GM19395 (cell line): ENCODE data around the gene AGAP2.

Experiments used
- ATAC-seq: cut with Tn5 transposase; IDR thresholded peaks from one replicate; pipeline ENCODE4 v1.9.1; 2021; ENCODE audit warnings: mild to moderate bottlenecking, moderate library complexity; ENCODE audit not compliant: unreplicated experiment

AGAP2 gene

GRCh38 chr12:57769594-57769993, 31.1 kb upstream of the AGAP2 start:
- ATAC-seq: no peak

DNA sequence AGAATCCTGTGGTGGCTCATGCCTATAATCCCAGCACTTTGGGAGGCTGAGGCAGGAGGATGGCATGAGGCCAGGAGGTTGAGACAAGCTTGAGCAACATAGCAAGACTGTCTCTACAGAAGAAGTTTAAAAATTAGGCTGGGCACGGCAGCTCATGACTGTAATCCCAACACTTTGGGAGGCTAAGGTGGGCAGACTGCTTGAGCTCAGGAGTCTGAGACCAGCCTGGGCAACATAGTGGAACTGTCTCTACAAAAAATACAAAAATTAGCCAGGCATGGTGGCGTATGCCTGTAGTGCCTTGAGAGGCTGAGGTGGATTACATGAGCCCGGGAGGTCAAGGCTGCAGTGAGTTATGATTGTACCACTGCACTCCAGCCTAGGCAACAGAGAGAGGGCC, 29.3 kb upstream of the AGAP2 start:
- ATAC-seq: no peak

DNA sequence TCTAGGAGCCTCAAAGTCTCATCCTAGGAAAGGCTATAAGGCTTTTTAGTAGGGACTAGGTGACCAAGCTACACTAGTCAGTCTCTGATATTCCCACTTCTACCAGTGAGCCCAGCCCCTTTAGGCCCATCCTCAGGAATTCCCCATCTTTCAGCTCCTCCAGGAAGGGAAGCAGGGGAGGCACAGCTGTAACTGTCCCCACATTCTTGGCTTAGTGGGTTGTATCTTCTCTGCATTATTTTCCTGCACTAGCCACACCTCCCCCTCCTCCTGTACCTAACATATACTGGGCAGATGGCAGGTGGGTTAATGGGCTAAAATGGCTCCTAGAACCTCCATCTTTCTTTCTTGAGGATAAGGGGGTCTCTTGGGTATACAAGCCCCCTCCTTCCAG, 28.8 kb upstream of the AGAP2 start:
- no peak for ATAC-seq

DNA sequence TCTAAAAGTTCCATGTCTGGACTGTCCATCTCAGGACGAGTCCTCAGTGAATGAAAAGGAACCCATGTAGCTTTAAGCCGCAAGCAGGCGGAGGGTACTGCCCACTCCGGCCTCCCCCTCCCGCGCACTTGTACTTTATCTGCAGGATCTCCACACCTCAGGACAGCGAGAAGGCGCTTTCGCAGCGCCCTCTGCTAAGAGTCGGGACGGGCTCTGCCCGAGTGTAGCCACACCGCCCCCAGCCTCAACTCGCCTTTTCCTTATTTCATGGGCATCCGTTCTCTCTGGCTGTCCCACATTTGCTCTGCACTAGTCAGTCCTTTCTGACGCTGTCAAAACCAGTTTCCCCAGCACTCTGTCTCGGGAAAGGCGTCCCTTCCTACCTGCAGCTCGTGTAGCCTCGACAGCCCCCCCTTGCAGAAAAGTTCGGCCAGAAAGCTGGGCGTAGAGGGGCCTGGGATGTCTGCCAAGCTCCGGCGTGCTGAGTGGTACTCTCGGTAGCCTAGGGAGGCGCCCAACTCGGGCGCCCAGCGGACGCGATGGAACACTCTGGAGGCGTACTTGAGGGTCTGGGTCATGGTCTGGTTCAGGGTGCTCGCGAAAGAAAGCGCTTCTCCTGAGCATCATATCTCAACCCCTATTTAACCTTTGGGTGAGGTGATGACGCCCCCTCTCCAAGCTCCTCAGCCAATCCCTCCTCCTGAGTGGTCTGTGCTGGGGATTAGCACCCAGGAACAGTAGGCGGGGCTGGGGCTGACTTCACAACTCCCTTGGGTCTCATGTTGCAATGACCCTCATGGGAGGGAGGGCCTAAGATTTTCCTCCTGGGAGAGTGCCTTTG, 28.1 kb upstream of the AGAP2 start, which contains the start of gene CYP27B1:
Gene CYP27B1 (minus strand): TSS at position 615 of the 841 bp plus-strand sequence. CDS start 37 bp downstream, at position 578.
- no peak for ATAC-seq

DNA sequence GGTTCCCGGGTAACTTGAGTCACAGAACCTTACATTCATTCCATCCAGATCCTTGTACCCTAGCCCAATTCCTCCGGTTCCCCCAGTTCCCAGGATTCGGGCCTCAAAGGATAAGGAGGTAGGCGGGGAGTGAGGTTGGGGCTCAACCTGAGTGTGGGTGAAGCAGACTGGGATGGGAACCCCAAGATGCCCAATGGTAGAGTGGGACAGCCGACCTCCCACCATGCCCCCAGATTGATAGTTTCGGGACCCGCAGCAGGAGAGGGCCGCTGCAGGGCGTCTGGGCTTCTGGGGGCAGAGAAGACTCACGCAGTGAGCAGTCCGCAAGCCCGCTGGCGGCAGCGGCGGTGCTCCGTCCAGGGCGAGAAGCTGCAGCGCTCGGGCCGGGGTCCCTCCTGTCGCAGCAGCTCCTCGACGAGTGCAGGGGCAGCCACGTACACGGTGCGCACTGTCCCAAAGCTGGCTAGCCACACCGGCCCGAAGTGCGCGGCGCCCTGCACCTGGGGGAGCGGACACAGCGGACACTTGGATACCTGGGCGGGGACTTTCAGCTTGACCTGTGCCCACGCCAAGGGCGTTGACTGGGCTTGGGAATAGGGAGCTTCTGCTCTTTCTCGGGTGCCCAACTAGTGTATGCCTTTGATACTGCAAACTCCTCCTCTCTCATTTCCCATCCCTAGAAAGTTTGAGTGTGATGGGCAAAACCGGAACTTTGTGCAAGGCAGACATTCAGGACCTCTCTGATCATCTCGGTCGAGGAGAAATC, 27.3 kb upstream of the AGAP2 start:
- ATAC-seq: no peak

DNA sequence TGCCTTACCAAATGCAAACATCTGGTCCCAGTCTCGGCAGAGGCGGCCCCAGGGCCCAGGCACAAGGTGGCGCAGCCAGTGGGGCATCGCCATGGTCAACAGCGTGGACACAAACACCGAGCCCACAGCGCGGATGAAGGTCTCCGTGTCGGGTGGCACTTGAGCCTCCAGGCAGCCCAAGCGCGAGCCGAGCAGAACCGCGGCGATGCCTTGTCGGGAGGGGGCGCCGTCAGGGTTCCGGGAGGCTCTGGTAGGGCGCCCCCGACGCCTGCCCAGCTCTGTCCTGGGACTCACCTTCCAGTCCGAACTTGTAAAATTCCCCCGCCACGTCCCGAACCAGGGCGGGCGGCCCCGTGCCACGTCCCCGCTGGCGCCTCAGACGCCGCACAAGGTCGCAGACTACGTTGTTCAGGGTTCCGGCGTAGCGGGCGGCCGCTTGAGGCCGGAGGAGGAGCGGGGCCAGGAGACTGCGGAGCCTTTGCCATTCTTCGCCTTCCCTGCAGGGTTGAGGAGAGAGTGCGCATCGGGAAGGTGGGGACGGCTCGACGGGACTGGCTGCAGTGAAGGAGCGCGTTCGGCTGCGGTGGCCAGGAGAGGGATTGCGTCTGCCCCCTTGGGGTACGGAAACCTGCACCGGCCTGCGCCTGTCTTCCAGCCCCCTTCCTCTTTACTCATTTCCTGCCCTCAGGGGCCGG, 26.6 kb upstream of the AGAP2 start:
- ATAC-seq: peak; percentile 63

- peak; percentile 6 for ATAC-seq
These were observed 26.1 kb upstream of the AGAP2 start for GRCh38 chr12:57764662-57765002.

GRCh38 chr12:57763881-57764661, 25.5 kb upstream of the AGAP2 start:
- no peak for ATAC-seq

GRCh38 chr12:57762463-57762862, 23.9 kb upstream of the AGAP2 start:
- ATAC-seq: no peak

DNA sequence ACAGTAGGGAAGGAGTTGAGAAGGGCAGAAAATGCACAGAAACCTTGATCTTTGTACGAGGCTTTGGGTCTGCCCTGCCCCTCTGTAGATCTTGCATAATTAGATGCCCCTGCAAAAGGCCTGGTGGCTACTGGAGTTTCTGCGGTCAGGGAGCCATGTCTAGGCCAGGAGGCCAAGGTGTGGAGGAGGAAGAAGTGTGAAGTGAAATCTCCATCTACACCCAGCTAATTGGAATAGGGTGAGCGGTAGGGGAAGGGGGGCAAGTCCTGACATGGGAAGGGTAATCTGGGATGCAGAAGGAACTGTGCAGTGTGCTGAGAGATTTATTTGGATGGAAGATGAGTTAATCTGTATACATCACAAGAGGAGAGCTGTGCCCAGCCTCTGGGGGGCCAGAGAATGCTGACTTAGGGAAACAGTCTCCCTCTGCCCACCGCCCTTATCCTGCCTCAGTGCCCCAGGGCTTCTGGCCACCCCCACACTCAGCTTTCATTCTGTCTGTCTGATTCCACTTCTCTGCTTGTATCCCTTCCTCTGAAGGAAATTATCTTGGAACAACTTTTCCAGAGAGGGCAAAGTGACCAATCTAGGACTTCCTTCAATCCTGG, 23.0 kb upstream of the AGAP2 start:
- no peak for ATAC-seq

DNA sequence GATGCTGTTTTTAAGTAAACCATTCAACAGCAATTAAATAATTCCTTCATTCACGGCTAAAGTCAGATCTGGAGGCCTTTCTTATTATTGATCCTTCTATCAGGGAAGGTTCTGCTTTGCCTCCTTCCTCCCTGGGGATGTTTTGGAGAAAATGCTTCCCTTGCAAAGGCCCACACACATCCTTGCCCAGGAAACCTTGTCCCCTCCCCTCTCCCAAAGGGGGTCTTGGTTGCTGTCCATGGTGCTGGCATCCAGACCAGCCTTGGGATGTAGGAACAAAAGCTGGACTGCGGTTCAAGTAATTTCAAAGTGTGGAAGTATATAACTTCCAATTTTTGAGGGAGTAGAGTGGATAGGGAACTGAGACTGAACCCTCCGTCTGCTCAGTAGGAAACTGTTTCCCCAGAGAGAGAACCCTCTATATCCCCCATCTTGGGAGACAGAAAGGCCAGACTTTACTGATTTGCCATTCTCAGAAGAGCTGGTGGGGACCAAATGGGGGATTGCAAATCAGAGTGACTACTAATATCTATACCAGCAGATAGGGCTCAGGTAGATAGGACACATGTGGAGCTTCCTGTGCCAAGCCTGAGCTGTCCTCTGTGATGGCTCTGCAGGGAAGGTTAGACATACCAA, 21.9 kb upstream of the AGAP2 start:
- no peak for ATAC-seq

DNA sequence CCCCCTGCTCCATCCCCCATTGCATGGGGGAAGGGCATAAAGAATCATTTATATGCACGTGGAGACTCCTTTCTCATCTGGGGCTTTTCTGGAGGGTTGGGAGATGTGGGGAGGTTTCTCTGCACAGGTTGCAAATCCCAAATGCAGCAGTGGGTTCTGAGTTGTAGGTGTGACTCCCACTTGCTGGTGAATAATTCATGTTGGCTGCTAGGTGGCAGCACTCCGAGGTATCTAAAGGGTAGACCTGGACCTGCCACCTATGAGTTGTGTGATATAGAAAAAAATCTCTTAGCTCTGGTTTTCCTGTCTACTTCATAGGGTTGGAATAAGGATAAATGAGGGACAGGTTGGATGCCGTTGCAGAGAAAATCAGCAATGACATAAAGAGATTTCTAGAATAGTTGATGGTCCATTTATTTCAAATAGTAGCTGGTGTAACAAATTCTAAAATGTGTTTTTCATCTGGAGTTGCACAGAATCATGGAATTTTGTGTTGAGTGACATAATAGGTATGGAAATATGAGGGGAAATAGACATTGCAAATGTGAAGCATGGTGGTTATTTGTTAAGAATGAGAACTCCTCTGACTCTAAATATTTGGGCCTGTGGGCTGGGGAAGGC, 20.9 kb upstream of the AGAP2 start:
- no peak for ATAC-seq

- no peak for ATAC-seq
These were observed 20.2 kb upstream of the AGAP2 start for GRCh38 chr12:57758552-57759359.

DNA sequence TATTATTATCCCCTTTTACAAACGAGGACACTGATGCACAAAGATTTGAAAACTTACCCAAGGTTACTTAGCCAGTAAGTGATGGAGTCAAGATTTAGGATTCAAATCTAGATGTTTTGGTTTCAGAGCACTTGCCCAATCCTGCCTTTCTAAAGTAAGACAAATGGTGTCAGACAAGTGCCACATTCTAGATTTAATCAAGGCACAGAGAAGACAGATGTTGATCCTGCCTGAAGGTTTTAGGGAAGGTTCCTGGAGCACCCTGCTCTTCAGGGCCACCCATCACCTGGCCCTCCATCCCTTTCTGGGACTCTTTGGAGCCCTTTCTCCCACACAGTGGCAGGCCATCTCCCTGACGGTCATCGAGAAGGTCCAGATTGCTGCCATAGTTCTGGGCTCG, 19.2 kb upstream of the AGAP2 start:
- no peak for ATAC-seq

DNA sequence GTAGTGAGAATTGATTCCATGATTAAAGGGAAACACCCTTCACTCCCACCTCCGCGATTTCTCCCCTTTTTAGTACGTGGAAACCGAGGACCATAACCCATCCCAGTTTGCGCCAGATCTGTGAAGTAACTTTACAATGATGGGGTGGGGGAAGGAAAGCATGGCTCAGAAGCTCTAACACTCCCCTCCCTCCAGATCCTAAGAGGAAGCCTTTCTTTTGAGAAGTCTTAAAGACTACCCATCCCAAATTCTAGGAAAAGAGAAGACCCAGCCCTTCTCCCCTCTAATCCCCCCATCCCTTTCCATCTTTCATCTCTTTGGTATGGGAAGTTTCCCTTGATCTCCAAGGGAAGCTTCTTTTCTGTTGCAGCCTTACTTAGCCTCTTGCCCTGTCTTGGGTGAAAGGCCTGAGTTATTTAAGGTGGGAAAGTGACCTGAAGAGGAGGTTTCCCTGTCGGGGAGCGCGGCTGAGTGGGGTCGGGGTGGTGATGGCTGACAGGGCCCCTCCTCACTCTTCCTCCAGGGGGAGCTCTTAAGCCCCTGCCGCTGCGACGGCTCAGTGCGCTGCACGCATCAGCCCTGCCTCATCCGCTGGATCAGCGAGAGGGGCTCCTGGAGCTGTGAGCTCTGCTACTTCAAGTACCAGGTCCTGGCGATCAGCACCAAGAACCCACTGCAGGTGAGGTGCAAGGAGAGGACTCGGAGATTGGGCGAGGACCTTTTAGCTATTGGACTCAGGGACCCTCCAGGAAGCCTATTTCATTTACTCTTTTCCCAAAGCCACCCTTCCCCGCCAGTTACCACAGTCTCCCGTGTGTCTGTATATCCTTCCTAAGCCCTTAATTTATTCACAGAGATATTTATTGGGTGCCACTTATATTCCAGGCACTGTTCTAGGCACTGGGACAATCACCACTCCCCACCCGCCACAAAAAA, 18.1 kb upstream of the AGAP2 start:
- peak; percentile 22 for ATAC-seq

- ATAC-seq: no peak
These were observed 17.2 kb upstream of the AGAP2 start for GRCh38 chr12:57755454-57756372.

DNA sequence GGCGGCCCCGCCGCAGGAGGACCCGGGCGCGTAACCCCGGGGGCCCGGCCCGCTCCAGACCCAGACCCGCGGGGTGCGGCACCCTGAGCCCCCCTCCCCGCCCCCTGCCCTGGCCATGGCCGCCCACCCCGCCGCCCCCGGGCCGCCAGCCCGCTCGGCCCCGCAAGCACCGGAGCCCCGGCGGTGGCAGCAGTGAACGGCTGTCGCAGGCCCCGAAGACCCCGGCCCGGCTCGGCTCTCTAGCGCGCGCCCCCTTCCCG, 16.6 kb upstream of the AGAP2 start:
- no peak for ATAC-seq
